Endothelial cell of umbilical vein (primary cell): ENCODE measurements around the gene UBE4B. TPM values are rescaled to one million over a fixed set of nuclear protein-coding genes. Genes with fewer than 3 reads are reported as not detected.

ENCODE experiments used
- BruUV-seq: library from RNA; stranded (reverse); fragments of 400-500 nt; replicated peaks from 2 replicates; lab custom pipeline; 2021; lab: Mats Ljungman, UMichigan
- CTCF ChIA-PET: fragments of 300-600, 350-600 bp; sonication (Branson Sonifier 250); formaldehyde crosslinking; loops from one replicate; lab custom pipeline; 2021; ENCODE audit warnings: antibody characterized with exemption, inconsistent platforms; lab: Charles Lee
- POLR2A ChIA-PET: fragments of 300-600, 350-600 bp; sonication (Branson Sonifier 250); formaldehyde crosslinking; loops from one replicate; lab custom pipeline; 2021; ENCODE audit warnings: antibody characterized with exemption, inconsistent platforms; lab: Charles Lee
- DNase-seq: peaks from one replicate; pipeline ENCODE4 v3.0.0-alpha.2; 2011; ENCODE audit warnings: low read depth, low spot score
- FAIRE-seq: peaks from 2 replicates; lab custom pipeline; 2011; peaks lifted over from hg19 to GRCh38; lab: Jason Lieb, UNC
- H2AFZ ChIP-seq: 2 replicates; pipeline ENCODE4 v1.6.0; 2012; ENCODE audit warnings: low read depth, low read length, control low read depth, inconsistent platforms
- H3K27ac ChIP-seq: 2 replicates; pipeline ENCODE4 v1.5.1; 2011; ENCODE audit warnings: low read depth, mild to moderate bottlenecking, control low read depth, low read length, moderate library complexity; ENCODE audit not compliant: insufficient read depth
- H3K27me3 ChIP-seq, 2 experiments: 2 replicates each; pipeline versions ENCODE4 v1.6.0 to v1.6.1; 2011; ENCODE audit warnings: low read length in 2 of 2, mixed read lengths in 1 of 2; ENCODE audit not compliant: control insufficient read depth in 2 of 2, insufficient read depth in 2 of 2
- H3K36me3 ChIP-seq, 2 experiments: 2 replicates in 1 of 2; 3 replicates in 1 of 2; pipeline ENCODE4 v1.5.1; 2011; ENCODE audit warnings: low read length in 2 of 2, mild to moderate bottlenecking in 1 of 2, moderate library complexity in 1 of 2; ENCODE audit not compliant: control insufficient read depth in 2 of 2, insufficient read depth in 2 of 2; ENCODE audit errors: extremely low read depth in 1 of 2
- H3K4me1 ChIP-seq: 3 replicates; pipeline ENCODE4 v1.5.1; 2011; ENCODE audit warnings: mild to moderate bottlenecking, low read length; ENCODE audit not compliant: control insufficient read depth, insufficient read depth; ENCODE audit errors: extremely low read depth
- H3K4me2 ChIP-seq: 2 replicates; pipeline ENCODE4 v1.6.1; 2011; ENCODE audit warnings: low read length, control low read depth, mixed read lengths; ENCODE audit not compliant: insufficient read depth
- H3K4me3 ChIP-seq, 3 experiments: fragments of 200-600 bp in 1 of 3; sonication (generic), shearing (Covaris generic) in 1 of 3; replicated peaks in 1 of 3; 2 replicates each; pipeline ENCODE4 v1.5.1; 2011 to 2016; ENCODE audit warnings: control low read depth in 3 of 3, low read length in 3 of 3, mild to moderate bottlenecking in 2 of 3, inconsistent platforms in 1 of 3, low read depth in 1 of 3, moderate library complexity in 1 of 3; ENCODE audit not compliant: insufficient read depth in 1 of 3
- H3K79me2 ChIP-seq: 2 replicates; pipeline ENCODE4 v1.6.0; 2012; ENCODE audit warnings: low read length, inconsistent platforms; ENCODE audit not compliant: control insufficient read depth, insufficient read depth
- H3K9ac ChIP-seq: replicated peaks from 2 replicates; pipeline ENCODE3; 2011; ENCODE audit warnings: low read length, control low read depth; ENCODE audit not compliant: insufficient read depth; ENCODE audit errors: extremely low read depth
- H3K9me1 ChIP-seq: replicated peaks from 3 replicates; pipeline ENCODE4 v1.6.0; 2011; ENCODE audit warnings: mild to moderate bottlenecking, low read length; ENCODE audit not compliant: control insufficient read depth, insufficient read depth; ENCODE audit errors: extremely low read depth
- H3K9me3 ChIP-seq: replicated peaks from 2 replicates; pipeline ENCODE4 v1.5.1; 2012; ENCODE audit warnings: low read length, inconsistent platforms; ENCODE audit not compliant: control insufficient read depth, insufficient read depth
- H4K20me1 ChIP-seq: replicated peaks from 2 replicates; pipeline ENCODE3; 2011; ENCODE audit warnings: mild to moderate bottlenecking, low read length; ENCODE audit not compliant: control insufficient read depth, insufficient read depth; ENCODE audit errors: extremely low read depth
- CTCF ChIP-seq, 2 donors: IDR thresholded peaks; 1 replicate in 1 of 2; 2 replicates in 1 of 2; pipeline ENCODE4 v1.5.1; 2011; ENCODE audit warnings: low read length in 2 of 2, mild to moderate bottlenecking in 2 of 2, moderate library complexity in 2 of 2, control low read depth in 1 of 2, inconsistent platforms in 1 of 2, low read depth in 1 of 2; ENCODE audit not compliant: insufficient read depth in 1 of 2; ENCODE audit errors: extremely low read depth in 1 of 2
- GATA2 ChIP-seq: IDR thresholded peaks from 2 replicates; pipeline ENCODE4 v1.7.0; 2011; ENCODE audit warnings: low read depth, mild to moderate bottlenecking, moderate library complexity, mixed read lengths, low read length; ENCODE audit not compliant: insufficient read length, insufficient read depth
- JUN ChIP-seq: IDR thresholded peaks from 2 replicates; pipeline ENCODE4 v1.6.1; 2011; ENCODE audit warnings: borderline replicate concordance, low read depth; ENCODE audit not compliant: insufficient read length, insufficient read depth
- MAX ChIP-seq: IDR thresholded peaks from 2 replicates; pipeline ENCODE4 v1.6.1; 2011; ENCODE audit not compliant: insufficient read depth, insufficient read length
- POLR2A ChIP-seq: IDR thresholded peaks from 2 replicates; pipeline ENCODE4 v1.6.1; 2012; ENCODE audit warnings: low read depth, mild to moderate bottlenecking, control low read depth, low read length
- POLR2AphosphoS5 ChIP-seq: IDR thresholded peaks from 2 replicates; pipeline ENCODE4 v1.6.1; 2012; ENCODE audit warnings: low read depth, mild to moderate bottlenecking, control low read depth, low read length, moderate library complexity; ENCODE audit not compliant: insufficient read depth
- dilution Hi-C: fragments of 300-500 bp; cut with MboI; formaldehyde crosslinking; loops from one replicate; pipeline ENCODE4 v1.15.0; 2019; ENCODE audit warnings: low sequenced_read_pairs; ENCODE audit not compliant: extremely low pct_ligation_motif_present
- intact Hi-C: fragments of 100-400 bp; cut with micrococcal nuclease; formaldehyde crosslinking; loops from one replicate; pipeline ENCODE4 v1.10.0; 2022
- polyA plus RNA-seq, 4 experiments: library from polyadenylated mRNA; depleted of rRNA in 3 of 4; stranded (reverse) in 3 of 4; unstranded in 1 of 4; fragments of >200 nt; gene quantifications; 2 replicates each; pipeline versions ENCODE4 v1.2.1 to v1.2.3, GENCODE V29; 2011 to 2012; ENCODE audit warnings: missing spikeins in 1 of 4
- total RNA-seq: library from RNA; stranded (reverse); gene quantifications from 2 replicates; pipeline ENCODE4 v1.2.3, GENCODE V29; 2021

UBE4B gene
- total and polyA plus RNA-seq, 2 donors (not counting 3 experiments of a cell fraction or from before 2014, with no cell fraction given), result 17.8 to 54.5 TPM

DNA sequence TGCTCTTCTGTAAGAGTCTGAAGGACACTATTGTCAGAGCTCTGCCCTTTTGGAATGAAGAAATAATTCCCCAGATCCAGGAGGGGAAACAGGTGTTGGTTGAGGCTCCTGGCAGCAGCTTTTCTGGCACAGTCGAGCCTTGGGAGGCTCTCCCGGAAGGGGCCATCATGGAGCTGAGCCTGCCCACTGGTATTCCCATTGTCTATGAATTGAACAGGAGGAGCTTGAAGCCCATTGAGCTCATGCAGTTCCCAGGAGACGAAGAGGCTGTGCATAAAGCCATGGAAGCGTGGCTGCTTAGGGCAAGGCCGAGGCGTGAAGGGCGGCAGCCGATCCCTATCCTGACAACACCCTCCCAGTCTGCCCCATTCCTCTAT, 26.6 kb downstream of the UBE4B start:
- no peaks in the 10 kb centered on the region for H3K9me3 ChIP-seq
- CTCF ChIA-PET, result interaction anchor here (2.2 kb wide), 1 partner anchor 26 kb away, joined by 5 read pairs; the partner anchor contains the start of gene UBE4B

More for the DNA sequence above, 26.6 kb downstream of the UBE4B start:
- intact Hi-C loops (no loop called here), dilution Hi-C loops (no loop called here)
- Histone ChIP-seq H2AFZ (no peak overlapping the region), H4K20me1 (no peaks in the 10 kb centered on the region), H3K27me3 (no peaks in the 10 kb centered on the region), H3K4me1 (peaks cover 3% of the 10 kb centered on the region), H3K9ac (no peak overlapping the region), H3K27ac (no peak overlapping the region), H3K36me3 (no peaks in the 10 kb centered on the region), H3K4me3 (no peak overlapping the region), H3K4me2 (no peak overlapping the region), H3K9me1 (no peaks in the 10 kb centered on the region), H3K79me2 (peaks cover 28% of the 10 kb centered on the region)
- TF ChIP-seq CTCF (IDR thresholded peaks at IDR 0.05; ENCODE audit: extremely low read depth in 1 of 2, insufficient read depth in 1 of 2, low read depth in 1 of 2, low read length in 2 of 2) (no peak), JUN (no peak), POLR2A (no peak), GATA2 (no peak), MAX (no peak), POLR2AphosphoS5 (no peak)
- BruUV-seq, result no TSS peak
- FAIRE-seq (no peak), DNase-seq (no peak)
- POLR2A ChIA-PET, result no interaction called here
